OCI-LY1 (cell line): ENCODE data around the gene KLRK1.

ENCODE experiments used
- H2AFZ ChIP-seq: fragments of 200-600 bp; sonication (generic), shearing (Covaris generic); 2 replicates; pipeline ENCODE4 v1.6.0; 2014; ENCODE audit warnings: antibody characterized with exemption, mild to moderate bottlenecking, low read length
- H3F3A ChIP-seq: fragments of 200-600 bp; sonication (generic), shearing (Covaris generic); 2 replicates; pipeline ENCODE4 v1.6.0; 2014; ENCODE audit warnings: mild to moderate bottlenecking, antibody characterized with exemption, low read length, moderate library complexity; ENCODE audit not compliant: insufficient read depth
- H3K27ac ChIP-seq: fragments of 200-600 bp; sonication (generic); 2 replicates; pipeline ENCODE4 v1.5.1; 2014; ENCODE audit warnings: low read length, mixed run types, mild to moderate bottlenecking, low read depth; ENCODE audit not compliant: poor library complexity, severe bottlenecking
- H3K27me3 ChIP-seq: fragments of 200-600 bp; sonication (generic); 2 replicates; pipeline ENCODE4 v1.6.0; 2014; ENCODE audit warnings: antibody characterized with exemption, mild to moderate bottlenecking, low read length, moderate library complexity; ENCODE audit not compliant: insufficient read depth
- H3K36me3 ChIP-seq: fragments of 200-600 bp; sonication (generic); 2 replicates; pipeline ENCODE4 v1.6.1; 2014; ENCODE audit warnings: mild to moderate bottlenecking, antibody characterized with exemption, low read length, moderate library complexity, mixed read lengths; ENCODE audit not compliant: insufficient read depth
- H3K4me1 ChIP-seq: fragments of 200-600 bp; sonication (generic); 2 replicates; pipeline ENCODE4 v1.5.1; 2014; ENCODE audit warnings: mild to moderate bottlenecking, low read length, moderate library complexity; ENCODE audit not compliant: insufficient read depth, severe bottlenecking
- H3K4me2 ChIP-seq: fragments of 200-600 bp; sonication (generic), shearing (Covaris generic); 2 replicates; pipeline ENCODE4 v1.6.1; 2014; ENCODE audit warnings: low read length
- H3K4me3 ChIP-seq: fragments of 200-600 bp; sonication (generic); 2 replicates; pipeline ENCODE4 v1.5.1; 2014; ENCODE audit warnings: low read length, low read depth, mild to moderate bottlenecking, mixed read lengths; ENCODE audit not compliant: poor library complexity, severe bottlenecking
- H3K79me2 ChIP-seq: fragments of 200-600 bp; shearing (Covaris generic); 2 replicates; pipeline ENCODE4 v1.6.1; 2016; ENCODE audit warnings: mixed run types, low read length, mixed read lengths; ENCODE audit not compliant: insufficient read depth
- H3K9ac ChIP-seq: fragments of 200-600 bp; sonication (generic), shearing (Covaris generic); 2 replicates; pipeline ENCODE4 v1.6.1; 2014; ENCODE audit warnings: mild to moderate bottlenecking, low read length, mixed read lengths
- H3K9me2 ChIP-seq: fragments of 200-600 bp; sonication (generic), shearing (Covaris generic); 2 replicates; pipeline ENCODE4 v1.6.1; 2014; ENCODE audit warnings: low read depth, mild to moderate bottlenecking, low read length, mixed read lengths
- H3K9me3 ChIP-seq: fragments of 200-600 bp; shearing (Covaris generic); 2 replicates; pipeline ENCODE4 v1.6.1; 2014; ENCODE audit warnings: low read length, mixed read lengths
- H4K20me1 ChIP-seq: fragments of 200-600 bp; sonication (generic), shearing (Covaris generic); 2 replicates; pipeline ENCODE4 v1.6.0; 2016; ENCODE audit warnings: mild to moderate bottlenecking, low read length; ENCODE audit not compliant: insufficient read depth
- CTCF ChIP-seq: fragments of 200-600 bp; sonication (generic), shearing (Covaris generic); IDR thresholded peaks from 2 replicates; pipeline ENCODE4 v1.5.1; 2017; ENCODE audit warnings: mild to moderate bottlenecking, antibody characterized with exemption, low read length, moderate library complexity, mixed read lengths
- EZH2 ChIP-seq: fragments of 200-600 bp; sonication (generic), shearing (Covaris generic); IDR thresholded peaks from 2 replicates; pipeline ENCODE4 v1.8.0; 2017; ENCODE audit warnings: borderline replicate concordance, mixed run types, mild to moderate bottlenecking, antibody characterized with exemption, low read length, moderate library complexity, mixed read lengths

KLRK1 gene

GRCh38 chr12:10363914-10364814, 25.7 kb downstream of the KLRK1 start:
- H3K9ac ChIP-seq, result peak overlapping the region; percentile 67
- no peaks in the 10 kb centered on the region for H4K20me1 ChIP-seq
- H3K9me3 ChIP-seq, result no peaks in the 10 kb centered on the region
- no peaks in the 10 kb centered on the region for H3K27me3 ChIP-seq
- no peaks in the 10 kb centered on the region for H3K9me2 ChIP-seq
- peak overlapping the region; percentile 80 for H3K4me2 ChIP-seq
- H3K79me2 ChIP-seq, result no peaks in the 10 kb centered on the region
- H2AFZ ChIP-seq, result no peak overlapping the region
- peak overlapping the region; percentile 90 for H3K27ac ChIP-seq
- H3F3A ChIP-seq, result no peaks in the 10 kb centered on the region
- H3K4me3 ChIP-seq, result peak overlapping the region; percentile 60
- peaks cover 74% of the 10 kb centered on the region for H3K4me1 ChIP-seq
- H3K36me3 ChIP-seq, result peaks cover 48% of the 10 kb centered on the region
- TF ChIP-seq CTCF (no peak), EZH2 (no peak)

GRCh38 chr12:10363658-10363913, 26.3 kb downstream of the KLRK1 start:
- Histone ChIP-seq H3K79me2 (no peaks in the 10 kb centered on the region), H3K27ac (peak overlapping the region; percentile 90), H3K27me3 (no peaks in the 10 kb centered on the region), H3K4me3 (peak overlapping the region; percentile 60), H3K4me2 (peak overlapping the region; percentile 80), H3K9me3 (no peaks in the 10 kb centered on the region), H4K20me1 (no peaks in the 10 kb centered on the region), H2AFZ (no peak overlapping the region), H3K9me2 (no peaks in the 10 kb centered on the region), H3F3A (no peaks in the 10 kb centered on the region), H3K9ac (peak overlapping the region; percentile 67), H3K4me1 (peaks cover 68% of the 10 kb centered on the region), H3K36me3 (peaks cover 47% of the 10 kb centered on the region)
- TF ChIP-seq CTCF (no peak), EZH2 (no peak)

- Histone ChIP-seq H3K4me2 (peak overlapping the region; percentile 80), H4K20me1 (no peaks in the 10 kb centered on the region), H3K9me3 (no peaks in the 10 kb centered on the region), H3K36me3 (peaks cover 47% of the 10 kb centered on the region), H3K9me2 (no peaks in the 10 kb centered on the region), H3K9ac (peak overlapping the region; percentile 67; the same call in 1 of the 2 replicates), H3K27me3 (no peaks in the 10 kb centered on the region), H3F3A (no peaks in the 10 kb centered on the region), H3K4me1 (peaks cover 63% of the 10 kb centered on the region), H3K27ac (peak overlapping the region; percentile 90), H3K79me2 (no peaks in the 10 kb centered on the region), H3K4me3 (peak overlapping the region; percentile 60), H2AFZ (no peak overlapping the region)
- TF ChIP-seq EZH2 (no peak), CTCF (no peak)
These were observed 26.8 kb downstream of the KLRK1 start for GRCh38 chr12:10362828-10363657.
